HG02870 (cell line): ENCODE data around the gene APOA1.
A peak's percentile ranks its signal among the peaks of the same experiment; 100 is the strongest.
"Not testable (repeated sequence)": the region's sequence is repeated elsewhere in the genome, so short reads cannot be mapped to it uniquely, and the experiment has no call there.

Experiments
- ATAC-seq: cut with Tn5 transposase; IDR thresholded peaks from one replicate; pipeline ENCODE4 v1.9.1; 2021; ENCODE audit warnings: mild to moderate bottlenecking, moderate library complexity; ENCODE audit not compliant: unreplicated experiment

APOA1 gene

DNA sequence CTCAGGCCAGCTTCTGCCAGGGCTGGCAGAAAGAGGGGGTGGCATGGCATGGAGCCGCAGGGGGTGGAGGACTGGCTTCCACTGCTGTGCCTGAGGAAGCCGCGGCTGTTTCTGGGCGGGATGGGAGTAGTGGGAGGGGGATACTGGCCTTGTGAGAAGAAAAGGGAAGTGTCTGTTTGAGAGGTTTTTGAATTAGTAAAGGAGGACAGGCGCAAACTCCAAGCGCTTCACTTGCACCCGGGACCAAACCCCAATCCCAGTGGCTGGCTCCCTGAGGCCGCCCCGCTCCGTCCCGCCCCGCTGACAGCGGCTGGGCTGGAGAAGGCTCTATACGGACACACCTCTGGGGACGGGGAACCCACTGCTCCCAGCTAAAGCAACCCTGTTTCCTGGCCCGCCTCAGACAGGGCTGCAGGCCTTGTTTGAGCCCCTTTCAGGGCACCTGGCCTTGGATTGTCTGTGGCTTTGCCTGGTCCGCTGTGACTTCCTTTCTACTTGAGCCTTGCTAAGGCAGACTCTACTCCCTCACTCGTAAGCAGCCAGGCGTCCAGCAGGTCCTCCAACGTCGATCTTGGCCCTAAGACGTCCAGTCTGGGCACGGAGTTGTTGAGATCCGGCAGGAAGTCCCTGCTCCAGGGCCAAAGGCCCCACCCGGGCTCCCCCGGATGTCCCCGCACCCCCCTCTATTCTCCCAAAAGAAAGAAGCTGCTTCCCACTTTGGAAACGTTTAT, 2.2 kb downstream of the APOA1 start:
- peak; percentile 14 for ATAC-seq

DNA sequence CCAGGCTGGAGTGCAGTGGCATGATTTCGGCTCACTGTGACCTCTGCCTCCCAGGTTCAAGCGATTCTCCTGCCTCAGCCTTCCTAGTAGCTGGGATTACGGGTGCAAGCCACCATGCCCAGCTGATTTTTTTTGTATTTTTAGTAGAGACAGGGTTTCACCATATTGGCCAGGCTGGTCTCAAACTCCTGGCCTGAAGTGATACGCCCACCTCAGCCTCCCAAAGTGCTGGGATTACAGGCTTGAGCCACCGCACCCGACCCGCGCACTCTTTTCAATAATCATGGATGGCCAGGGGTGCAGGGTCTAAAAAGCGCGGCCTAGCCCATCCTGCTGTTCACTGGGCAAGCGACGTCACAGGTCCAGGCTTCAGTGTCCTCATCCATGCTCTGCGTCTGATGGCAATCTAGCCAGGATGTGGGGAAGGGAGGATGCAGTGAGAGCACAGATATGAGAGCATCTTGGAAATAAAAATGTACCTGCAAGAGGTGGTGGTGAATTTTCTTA, 2.8 kb downstream of the APOA1 start:
- ATAC-seq, result not testable (repeated sequence)

DNA sequence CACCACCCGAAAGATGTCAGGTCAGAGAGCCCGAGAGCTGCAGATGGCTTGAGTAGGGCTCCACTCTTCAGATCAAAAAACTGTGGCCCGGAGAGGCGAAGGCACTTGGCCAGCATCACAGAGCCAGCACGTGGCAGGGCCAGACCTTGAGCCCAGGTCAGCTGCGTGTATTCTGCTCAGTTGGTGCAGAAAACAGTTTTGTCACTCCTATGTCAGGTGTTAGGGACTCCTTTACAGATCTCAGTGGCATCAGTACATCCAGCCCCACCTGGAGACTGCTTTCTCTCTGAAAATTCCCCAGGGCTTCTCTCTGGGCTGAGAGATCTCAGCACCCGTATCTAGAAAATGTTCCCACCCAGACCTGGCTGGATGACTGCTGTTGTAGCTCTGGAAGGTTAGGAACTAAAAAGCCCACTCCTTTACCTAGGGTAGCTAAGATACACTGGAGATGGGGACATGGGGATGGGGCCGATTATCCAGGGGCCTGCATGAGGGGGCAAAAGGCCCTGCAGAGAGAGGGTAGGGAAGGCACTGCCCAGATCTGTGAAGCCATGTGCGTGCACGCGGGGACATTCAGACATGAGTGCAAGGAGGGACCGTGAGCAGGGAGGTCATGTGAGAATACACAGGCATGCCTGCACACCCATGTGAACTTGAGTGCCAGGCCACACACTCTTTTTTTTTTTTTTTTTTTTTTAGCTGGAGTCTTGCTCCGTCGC, 3.4 kb downstream of the APOA1 start:
- no peak for ATAC-seq

DNA sequence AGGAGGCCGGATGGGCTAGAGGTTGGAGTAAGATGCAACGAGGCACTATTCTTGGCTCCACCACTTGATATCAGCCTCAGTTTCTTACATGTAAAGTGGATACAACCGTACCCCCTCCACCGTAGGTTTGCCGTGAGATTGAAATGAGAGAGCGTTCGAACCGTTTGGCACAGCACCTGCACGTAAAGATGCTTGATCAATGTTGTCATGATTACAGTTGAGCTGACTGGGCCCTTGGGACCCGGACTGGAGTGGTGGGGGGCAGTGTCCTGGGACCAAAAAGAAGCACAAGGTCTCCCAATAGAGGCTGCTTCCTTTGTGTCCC, 4.0 kb downstream of the APOA1 start:
- ATAC-seq, result no peak

DNA sequence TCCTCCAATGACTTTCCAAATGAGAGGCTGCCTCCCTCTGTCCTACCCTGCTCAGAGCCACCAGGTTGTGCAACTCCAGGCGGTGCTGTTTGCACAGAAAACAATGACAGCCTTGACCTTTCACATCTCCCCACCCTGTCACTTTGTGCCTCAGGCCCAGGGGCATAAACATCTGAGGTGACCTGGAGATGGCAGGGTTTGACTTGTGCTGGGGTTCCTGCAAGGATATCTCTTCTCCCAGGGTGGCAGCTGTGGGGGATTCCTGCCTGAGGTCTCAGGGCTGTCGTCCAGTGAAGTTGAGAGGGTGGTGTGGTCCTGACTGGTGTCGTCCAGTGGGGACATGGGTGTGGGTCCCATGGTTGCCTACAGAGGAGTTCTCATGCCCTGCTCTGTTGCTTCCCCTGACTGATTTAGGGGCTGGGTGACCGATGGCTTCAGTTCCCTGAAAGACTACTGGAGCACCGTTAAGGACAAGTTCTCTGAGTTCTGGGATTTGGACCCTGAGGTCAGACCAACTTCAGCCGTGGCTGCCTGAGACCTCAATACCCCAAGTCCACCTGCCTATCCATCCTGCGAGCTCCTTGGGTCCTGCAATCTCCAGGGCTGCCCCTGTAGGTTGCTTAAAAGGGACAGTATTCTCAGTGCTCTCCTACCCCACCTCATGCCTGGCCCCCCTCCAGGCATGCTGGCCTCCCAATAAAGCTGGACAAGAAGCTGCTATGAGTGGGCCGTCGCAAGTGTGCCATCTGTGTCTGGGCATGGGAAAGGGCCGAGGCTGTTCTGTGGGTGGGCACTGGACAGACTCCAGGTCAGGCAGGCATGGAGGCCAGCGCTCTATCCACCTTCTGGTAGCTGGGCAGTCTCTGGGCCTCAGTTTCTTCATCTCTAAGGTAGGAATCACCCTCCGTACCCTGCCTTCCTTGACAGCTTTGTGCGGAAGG, 4.8 kb downstream of the APOA1 start:
- no peak for ATAC-seq

DNA sequence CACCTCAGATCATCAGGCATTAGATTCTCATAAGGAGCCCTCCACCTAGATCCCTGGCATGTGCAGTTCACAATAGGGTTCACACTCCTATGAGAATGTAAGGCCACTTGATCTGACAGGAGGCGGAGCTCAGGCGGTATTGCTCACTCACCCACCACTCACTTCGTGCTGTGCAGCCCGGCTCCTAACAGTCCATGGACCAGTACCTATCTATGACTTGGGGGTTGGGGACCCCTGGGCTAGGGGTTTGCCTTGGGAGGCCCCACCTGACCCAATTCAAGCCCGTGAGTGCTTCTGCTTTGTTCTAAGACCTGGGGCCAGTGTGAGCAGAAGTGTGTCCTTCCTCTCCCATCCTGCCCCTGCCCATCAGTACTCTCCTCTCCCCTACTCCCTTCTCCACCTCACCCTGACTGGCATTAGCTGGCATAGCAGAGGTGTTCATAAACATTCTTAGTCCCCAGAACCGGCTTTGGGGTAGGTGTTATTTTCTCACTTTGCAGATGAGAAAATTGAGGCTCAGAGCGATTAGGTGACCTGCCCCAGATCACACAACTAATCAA, 5.6 kb downstream of the APOA1 start:
- ATAC-seq, result no peak

DNA sequence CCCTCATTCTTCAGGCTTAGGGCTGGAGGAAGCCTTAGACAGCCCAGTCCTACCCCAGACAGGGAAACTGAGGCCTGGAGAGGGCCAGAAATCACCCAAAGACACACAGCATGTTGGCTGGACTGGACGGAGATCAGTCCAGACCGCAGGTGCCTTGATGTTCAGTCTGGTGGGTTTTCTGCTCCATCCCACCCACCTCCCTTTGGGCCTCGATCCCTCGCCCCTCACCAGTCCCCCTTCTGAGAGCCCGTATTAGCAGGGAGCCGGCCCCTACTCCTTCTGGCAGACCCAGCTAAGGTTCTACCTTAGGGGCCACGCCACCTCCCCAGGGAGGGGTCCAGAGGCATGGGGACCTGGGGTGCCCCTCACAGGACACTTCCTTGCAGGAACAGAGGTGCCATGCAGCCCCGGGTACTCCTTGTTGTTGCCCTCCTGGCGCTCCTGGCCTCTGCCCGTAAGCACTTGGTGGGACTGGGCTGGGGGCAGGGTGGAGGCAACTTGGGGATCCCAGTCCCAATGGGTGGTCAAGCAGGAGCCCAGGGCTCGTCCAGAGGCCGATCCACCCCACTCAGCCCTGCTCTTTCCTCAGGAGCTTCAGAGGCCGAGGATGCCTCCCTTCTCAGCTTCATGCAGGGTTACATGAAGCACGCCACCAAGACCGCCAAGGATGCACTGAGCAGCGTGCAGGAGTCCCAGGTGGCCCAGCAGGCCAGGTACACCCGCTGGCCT, 7.1 kb downstream of the APOA1 start:
- ATAC-seq, result no peak

DNA sequence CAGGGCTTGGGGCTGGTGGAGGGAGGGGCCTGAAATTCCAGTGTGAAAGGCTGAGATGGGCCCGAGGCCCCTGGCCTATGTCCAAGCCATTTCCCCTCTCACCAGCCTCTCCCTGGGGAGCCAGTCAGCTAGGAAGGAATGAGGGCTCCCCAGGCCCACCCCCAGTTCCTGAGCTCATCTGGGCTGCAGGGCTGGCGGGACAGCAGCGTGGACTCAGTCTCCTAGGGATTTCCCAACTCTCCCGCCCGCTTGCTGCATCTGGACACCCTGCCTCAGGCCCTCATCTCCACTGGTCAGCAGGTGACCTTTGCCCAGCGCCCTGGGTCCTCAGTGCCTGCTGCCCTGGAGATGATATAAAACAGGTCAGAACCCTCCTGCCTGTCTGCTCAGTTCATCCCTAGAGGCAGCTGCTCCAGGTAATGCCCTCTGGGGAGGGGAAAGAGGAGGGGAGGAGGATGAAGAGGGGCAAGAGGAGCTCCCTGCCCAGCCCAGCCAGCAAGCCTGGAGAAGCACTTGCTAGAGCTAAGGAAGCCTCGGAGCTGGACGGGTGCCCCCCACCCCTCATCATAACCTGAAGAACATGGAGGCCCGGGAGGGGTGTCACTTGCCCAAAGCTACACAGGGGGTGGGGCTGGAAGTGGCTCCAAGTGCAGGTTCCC, 7.8 kb downstream of the APOA1 start, which contains the start of gene APOC3:
TSS of gene APOC3 (plus strand) at position 383 of the 659 bp plus-strand sequence. CDS start 676 bp downstream, outside the sequence.
- no peak for ATAC-seq

DNA sequence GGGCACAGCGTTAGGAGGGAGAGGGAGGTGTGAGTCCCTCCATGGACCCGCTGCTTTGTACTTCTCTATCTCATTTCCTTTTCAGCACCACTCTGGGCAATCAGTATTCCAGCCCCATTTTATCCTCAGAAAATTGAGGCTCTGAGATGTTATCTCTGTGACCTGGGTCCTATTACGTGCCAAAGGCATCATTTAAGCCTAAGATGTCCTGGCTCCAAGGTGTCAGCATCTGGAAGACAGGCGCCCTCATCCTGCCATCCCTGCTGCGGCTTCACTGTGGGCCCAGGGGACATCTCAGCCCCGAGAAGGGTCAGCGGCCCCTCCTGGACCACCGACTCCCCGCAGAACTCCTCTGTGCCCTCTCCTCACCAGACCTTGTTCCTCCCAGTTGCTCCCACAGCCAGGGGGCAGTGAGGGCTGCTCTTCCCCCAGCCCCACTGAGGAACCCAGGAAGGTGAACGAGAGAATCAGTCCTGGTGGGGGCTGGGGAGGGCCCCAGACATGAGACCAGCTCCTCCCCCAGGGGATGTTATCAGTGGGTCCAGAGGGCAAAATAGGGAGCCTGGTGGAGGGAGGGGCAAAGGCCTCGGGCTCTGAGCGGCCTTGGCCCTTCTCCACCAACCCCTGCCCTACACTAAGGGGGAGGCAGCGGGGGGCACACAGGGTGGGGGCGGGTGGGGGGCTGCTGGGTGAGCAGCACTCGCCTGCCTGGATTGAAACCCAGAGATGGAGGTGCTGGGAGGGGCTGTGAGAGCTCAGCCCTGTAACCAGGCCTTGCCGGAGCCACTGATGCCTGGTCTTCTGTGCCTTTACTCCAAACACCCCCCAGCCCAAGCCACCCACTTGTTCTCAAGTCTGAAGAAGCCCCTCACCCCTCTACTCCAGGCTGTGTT, 8.5 kb downstream of the APOA1 start:
- no peak for ATAC-seq

DNA sequence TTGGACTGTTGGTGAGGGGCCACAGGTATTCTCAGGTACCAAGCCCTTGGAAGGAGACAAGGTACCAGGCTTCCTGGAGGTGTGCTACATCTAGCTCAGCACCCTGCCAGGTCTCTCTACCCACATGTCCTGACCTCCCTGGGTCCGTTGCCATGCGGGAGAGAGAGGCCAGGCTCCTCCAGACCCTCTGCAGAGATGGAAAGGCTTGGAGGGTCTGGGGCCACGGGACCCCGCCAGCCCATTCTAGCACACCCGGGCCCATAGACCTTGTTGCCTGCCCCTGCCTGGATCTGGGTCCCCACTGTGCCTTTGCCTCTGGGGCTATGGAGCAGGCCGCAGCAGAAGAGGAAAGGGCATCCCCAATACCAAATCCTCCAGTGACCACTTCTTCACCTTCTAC, 10.0 kb downstream of the APOA1 start:
- no peak for ATAC-seq

DNA sequence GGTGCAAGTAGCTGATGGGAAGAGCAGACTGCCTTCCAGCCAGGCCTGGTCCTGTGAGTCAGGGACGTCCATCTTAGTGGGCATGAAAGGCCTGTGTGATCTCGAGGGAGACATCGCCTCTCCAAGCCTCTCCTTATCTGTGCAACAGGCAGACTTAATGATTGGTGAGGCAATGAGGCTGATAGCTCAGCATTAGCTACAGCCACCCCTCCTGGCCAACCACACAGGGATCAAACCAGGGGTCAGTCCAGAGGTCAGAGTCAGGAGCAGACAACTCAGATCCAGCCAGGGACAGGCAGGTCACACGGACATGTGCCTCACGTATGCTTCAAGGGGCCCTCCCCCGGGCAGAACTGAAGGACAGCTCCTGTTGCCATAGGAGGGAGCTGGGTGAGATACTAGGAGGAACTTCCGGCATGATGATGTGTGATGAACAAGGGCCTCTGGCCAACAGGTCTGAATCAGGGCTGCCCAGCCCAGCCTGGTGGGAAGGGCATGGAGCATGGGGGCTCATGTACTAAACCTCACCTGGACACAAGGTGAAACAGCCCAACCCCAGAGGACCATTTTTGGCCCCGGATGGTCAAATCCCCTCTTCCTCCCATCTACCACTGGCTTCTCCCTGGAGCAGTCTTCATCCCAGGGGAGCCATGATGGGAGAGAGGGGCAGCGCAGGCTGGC, 10.5 kb downstream of the APOA1 start:
- ATAC-seq, result no peak

DNA sequence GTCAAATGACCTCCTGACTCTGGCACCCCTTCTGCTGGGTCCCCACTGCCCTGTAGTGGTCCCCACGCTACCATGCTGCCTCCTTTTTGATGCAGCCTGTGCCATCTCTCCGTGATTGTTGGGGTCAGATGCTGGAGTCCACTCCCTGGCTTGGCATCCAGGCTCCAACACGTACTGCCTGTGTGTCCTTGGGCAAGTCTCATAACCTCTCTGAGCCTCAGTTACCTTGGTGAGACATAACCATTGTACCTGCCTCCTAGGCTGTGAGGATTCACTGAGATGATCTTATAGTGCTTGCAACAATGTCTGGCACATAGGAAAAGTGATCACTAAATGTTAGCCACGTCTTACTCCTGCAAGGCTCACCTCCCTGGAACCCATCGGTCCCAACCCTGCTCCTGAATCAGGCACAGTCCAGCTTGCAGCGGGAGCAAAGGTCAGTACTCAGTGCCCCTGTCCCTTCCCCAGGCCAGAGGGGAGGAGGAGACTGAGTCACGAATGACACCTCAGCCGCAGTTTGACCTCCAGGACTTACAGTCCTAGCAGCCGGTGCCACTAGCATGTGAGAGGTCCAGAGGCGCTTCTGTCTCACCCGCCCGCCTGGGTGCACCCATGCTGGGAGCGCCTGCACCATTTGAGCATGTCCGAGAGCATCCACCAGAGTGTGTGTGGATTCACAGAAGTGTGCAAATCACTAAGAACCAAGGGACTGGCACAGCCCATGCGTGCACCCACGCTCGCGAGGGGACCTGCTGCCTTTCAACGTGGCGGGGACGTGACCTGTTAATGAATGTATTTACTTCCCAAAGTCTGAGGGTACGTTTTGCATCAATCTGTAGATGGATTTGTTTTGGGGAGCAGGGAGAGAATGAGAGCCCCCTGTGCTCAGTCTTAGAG, 11.3 kb downstream of the APOA1 start:
- no peak for ATAC-seq

DNA sequence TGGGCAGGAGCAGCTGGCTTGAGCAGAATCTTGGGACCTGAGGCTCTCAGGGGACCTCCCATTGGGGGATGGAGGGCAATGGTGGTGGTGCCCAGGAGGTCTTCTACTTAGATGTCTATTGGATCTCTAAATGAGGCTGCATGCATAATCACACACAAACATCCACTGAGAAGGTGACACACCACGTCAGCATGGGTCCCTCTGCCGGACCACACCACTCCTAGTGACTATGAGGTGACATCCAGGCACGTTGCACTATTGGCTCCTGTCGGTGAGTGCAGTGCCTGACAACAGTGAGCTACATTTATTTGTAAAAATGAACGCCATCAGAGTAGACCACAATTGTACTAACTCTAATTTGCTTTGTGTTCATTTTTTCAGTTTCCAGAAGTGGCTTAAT, 12.0 kb downstream of the APOA1 start:
- ATAC-seq, result no peak

DNA sequence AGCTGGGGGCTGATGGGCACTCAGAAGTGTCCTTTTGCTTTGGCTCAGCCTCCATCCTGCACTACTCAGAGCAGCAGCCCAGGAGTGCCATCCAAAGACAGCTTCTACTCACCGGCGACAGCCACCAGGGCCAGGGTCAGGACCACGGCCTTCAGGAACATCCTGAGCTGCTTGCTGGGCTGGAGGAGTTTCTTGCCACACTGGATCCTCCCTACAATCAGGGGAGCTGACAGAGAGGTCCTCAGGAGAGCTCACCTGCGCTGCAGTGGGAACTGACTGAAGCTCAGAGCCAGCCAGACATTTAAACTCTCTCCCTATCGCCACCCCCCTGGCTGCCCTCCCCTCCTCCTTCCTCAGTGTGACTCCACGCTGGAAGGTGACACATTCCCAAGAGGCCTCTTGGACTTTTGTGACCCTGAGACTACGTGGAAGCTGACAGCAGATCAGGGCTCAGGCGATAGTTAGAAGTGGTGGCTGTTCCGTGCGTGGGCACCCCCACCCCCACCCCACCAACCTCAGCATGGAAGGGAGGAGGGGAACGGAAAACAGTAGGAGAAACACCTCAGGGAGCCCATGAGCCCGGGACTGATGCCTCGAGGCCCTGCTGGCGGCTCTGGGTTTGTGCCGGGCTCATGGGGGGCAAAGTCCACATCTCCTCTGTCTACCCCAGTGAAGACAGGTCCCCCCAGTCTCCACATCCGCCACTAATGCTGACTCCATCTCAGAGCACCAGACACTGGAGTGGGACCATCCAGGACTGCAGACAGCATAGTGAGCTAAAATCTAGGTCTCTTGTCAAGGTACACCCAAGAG, 14.2 kb downstream of the APOA1 start, which contains the start of gene APOA4:
TSS of gene APOA4 (minus strand) at position 274 of the 813 bp plus-strand sequence. CDS start at position 161, 113 bp downstream.
- ATAC-seq, result no peak

DNA sequence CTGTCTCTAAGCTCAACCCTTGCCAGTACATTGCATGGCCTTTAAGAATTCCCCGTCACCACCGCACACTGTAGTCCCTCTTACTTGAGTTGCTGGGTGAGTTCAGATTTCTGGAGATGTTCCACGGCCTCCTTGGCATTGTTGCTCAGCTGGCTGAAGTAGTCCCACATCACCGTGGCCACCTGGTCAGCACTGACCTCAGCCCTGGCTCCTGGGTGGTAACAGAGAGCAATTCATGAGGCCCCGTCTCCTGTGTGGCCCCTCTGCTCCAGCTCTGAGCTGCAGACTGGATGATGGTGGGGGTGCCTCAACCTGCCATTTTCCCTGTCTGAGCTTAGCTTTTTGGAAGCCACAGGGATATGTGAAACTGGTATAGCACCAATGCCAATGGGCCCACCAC, 14.8 kb downstream of the APOA1 start:
- ATAC-seq, result no peak
